Muscle of leg (tissue), 11 donors: ENCODE data around the gene UBE2R2. TPM values are rescaled to one million over a fixed set of nuclear protein-coding genes. Genes with fewer than 3 reads are reported as not detected.
A peak's percentile ranks its signal among the peaks of the same experiment; 100 is the strongest.

Experiments
- DNase-seq: peaks from one replicate; pipeline ENCODE4 v3.0.0; 2013
- H3K27ac ChIP-seq: one replicate; pipeline ENCODE4 v1.5.1; 2013; ENCODE audit warnings: mild to moderate bottlenecking, low read length, control low read depth
- H3K27me3 ChIP-seq: one replicate; pipeline ENCODE4 v1.6.1; 2013; ENCODE audit warnings: low read length; ENCODE audit not compliant: control insufficient read depth, insufficient read depth
- H3K36me3 ChIP-seq: one replicate; pipeline ENCODE4 v1.6.1; 2013; ENCODE audit warnings: low read length; ENCODE audit not compliant: control insufficient read depth, insufficient read depth
- H3K4me1 ChIP-seq: one replicate; pipeline ENCODE4 v1.6.1; 2013; ENCODE audit warnings: low read length; ENCODE audit not compliant: control insufficient read depth, insufficient read depth
- H3K4me3 ChIP-seq: one replicate; pipeline ENCODE4 v1.5.1; 2013; ENCODE audit warnings: low read length, control low read depth
- H3K9me3 ChIP-seq: replicated peaks from 2 replicates; pipeline ENCODE4 v1.6.1; 2013; ENCODE audit warnings: low read depth, low read length; ENCODE audit not compliant: control insufficient read depth
- WGBS: methylation state at CpG from one replicate; pipeline ENCODE4 v1.1.5; 2013; ENCODE audit warnings: missing lambda C conversion rate; ENCODE audit not compliant: insufficient coverage; 5-methylcytosine and 5-hydroxymethylcytosine counted together
- polyA plus RNA-seq, 8 donors: library from polyadenylated mRNA; unstranded; fragments of 120-200 nt; gene quantifications; one replicate each; pipeline versions ENCODE4 v1.2.1 to v1.2.3, GENCODE V29; 2013; ENCODE audit warnings: inconsistent platforms in 1 of 8, low replicate concordance in 1 of 8; ENCODE audit not compliant: insufficient read length in 8 of 8, insufficient read depth in 1 of 8
- total RNA-seq: library from RNA; stranded (reverse); fragments of 120-200 nt; gene quantifications from one replicate; pipeline ENCODE4 v1.2.4, GENCODE V29; 2013

UBE2R2 gene
- total and polyA plus RNA-seq, 9 donors = 18.2 to 48.5 (median 40.9) TPM

DNA sequence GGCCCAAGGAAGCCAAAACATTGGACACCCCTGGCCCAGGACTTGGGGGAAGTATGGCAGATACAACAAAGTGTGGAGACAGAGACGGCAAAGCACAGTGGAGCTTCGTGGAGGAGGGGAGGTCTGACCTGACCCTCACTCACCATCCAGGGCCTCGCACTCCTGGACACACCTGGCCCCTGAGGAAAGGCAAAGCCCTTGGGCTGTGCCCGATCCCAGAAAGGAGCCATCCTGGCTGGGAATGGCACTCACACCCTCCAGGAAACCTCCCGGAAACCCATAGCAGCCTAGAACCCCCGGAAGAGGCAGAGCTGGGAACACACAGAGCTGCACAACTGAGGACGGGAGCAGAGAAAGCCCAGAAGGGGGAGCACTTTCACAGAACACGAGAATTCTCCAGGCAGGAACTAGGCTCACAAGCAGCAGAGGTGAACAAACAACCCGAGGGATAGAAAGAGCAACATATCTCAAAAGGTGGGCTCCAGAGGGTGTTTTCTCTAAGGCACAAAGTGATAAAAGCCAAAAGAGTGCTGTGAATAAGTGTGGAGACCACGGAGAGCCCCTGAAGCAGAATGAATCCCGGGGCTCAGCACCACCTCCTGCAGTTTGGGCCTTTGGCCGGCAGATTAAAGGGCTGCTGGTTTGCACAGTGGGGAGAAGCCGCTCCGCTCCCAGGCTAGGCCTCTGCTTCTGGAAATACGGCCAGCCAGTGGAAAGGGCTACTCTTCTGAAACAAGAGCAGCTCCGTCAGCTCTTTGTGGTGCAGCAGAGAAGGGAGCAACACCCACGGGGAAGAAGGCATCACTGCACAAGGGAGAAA, 108.2 kb downstream of the UBE2R2 start:
- Histone ChIP-seq H3K27ac (no peak overlapping the region), H3K36me3 (peaks cover 92% of the 10 kb centered on the region), H3K4me1 (peaks cover 3% of the 10 kb centered on the region), H3K4me3 (no peak overlapping the region), H3K27me3 (no peaks in the 10 kb centered on the region), H3K9me3 (no peaks in the 10 kb centered on the region)
- DNase-seq = peak; percentile 60
- WGBS = 40% methylated on average over 12 of the region's 17 CpGs

DNA sequence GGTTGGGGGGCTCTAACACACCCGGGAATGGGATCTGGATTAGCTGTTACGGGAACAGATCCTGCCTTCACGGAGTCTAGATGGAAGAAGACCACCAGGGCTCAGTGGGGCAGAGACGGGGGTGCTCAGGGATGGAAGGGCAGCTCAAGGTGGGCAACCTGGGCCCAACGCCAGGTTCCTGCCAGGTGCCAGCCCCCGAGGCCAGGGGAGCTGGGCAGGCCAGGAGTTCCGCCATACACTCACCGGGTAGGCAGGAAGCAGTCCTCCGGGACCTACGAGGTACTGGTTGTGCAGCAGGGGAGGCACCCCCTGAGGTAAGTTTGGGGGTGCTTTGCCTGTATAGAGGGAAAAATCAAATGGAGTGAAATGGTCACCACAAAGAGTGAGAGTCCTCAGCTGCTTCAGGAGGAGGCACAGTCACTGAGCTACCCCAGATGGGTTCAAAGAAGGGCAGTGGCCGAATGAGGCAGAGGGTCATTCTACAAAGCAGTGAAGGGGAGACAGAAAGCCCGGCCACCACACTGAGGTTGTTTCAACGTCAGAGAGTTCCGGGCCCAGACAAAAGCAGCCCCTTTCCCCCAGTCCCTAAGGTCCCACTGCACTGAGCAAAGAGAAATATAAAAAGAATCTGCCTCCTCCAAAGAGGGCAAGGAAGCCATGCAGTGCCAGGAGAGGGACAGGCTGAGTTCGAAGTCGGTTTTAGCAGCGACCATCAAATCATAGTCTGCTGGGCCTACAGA, 110.0 kb downstream of the UBE2R2 start:
- Histone ChIP-seq H3K4me1 (peaks cover 3% of the 10 kb centered on the region), H3K36me3 (peaks cover 87% of the 10 kb centered on the region), H3K27me3 (no peaks in the 10 kb centered on the region), H3K9me3 (no peaks in the 10 kb centered on the region), H3K27ac (no peak overlapping the region), H3K4me3 (no peak overlapping the region)
- no peak for DNase-seq
- 89% methylated on average over 15 of the region's 17 CpGs for WGBS

DNA sequence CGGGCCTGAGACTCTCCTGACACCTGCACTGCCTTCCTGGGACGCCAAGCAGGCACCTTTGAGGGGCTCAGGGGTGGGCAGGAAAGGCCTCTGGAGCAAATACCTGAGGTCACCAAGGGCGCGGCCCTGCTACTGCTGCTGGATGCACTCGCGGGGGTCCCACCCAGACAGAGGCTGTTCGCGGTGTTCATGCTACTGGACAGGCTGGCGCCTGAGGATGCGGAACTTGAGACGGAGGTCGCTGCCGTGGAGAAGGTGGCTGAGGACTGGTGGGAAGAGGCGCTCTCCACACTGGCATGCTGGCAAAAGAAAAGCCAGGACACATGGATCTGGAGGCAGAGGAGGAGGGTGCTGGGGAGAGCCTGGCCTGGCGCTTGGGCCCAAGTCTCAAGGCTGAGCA, 110.7 kb downstream of the UBE2R2 start:
- no peak overlapping the region for H3K27ac ChIP-seq
- WGBS = 92% methylated on average over 15 of the region's 15 CpGs
- DNase-seq = no peak
- peaks cover 87% of the 10 kb centered on the region for H3K36me3 ChIP-seq
- no peaks in the 10 kb centered on the region for H3K9me3 ChIP-seq
- peaks cover 3% of the 10 kb centered on the region for H3K4me1 ChIP-seq
- no peak overlapping the region for H3K4me3 ChIP-seq
- H3K27me3 ChIP-seq = no peaks in the 10 kb centered on the region

DNA sequence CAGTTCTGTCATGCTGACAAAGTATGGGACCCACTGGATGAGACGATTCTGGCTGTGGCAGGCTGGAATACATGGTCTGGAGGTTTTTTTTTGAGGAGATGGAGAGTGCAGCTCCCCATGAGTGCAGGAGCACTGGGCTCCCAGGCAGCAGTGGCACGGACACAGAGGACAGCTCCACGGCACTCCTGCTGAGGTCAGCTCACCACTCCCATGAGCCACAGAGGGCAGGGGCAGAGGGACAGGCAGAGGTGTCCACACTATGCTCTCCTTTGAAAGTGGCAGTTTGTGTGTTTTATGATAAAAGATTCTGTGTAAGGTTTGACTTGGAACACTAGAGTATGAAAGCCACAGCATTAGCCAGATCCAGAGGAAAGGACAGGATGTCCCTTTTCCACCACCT, 114.4 kb downstream of the UBE2R2 start:
- 78% methylated on average over 3 of the region's 3 CpGs for WGBS
- H3K36me3 ChIP-seq = peaks cover 86% of the 10 kb centered on the region

DNA sequence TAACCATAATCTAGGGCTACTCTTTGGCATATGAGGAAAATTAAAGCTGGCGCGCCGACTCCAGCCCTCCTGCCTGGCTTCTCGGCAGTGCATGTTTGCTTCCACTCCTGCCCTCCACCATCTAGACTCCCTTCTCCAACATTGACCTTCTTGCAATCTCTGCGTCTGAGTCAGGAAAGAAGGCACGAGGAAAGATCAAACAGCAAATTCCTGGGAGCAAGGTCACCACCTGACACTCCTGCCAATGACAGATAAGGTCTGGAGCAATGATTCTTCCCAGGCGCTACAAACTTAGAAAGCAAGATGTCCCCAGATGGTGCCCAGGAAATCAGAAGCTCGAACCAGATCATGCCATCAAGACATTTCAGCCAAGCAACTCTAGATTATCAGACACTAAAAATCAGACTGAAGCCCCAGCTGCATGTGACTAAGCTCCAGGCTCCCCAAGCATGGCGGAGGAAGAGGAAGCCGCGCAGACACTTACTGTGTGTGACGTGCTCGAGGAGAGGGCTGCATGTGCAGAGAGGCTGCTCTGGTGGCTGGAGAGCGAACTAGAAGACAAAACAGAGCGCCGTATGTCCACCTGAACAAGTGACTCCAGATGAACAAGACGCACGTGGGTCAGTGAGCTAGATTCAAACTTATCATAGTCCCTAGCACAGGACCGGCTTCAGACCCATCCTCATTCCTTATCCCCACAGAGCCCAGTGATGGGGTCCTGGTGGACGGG, 115.3 kb downstream of the UBE2R2 start:
- no peak overlapping the region for H3K27ac ChIP-seq
- H3K4me3 ChIP-seq = no peak overlapping the region
- 89% methylated on average over 16 of the region's 20 CpGs for WGBS
- no peaks in the 10 kb centered on the region for H3K27me3 ChIP-seq
- H3K36me3 ChIP-seq = peaks cover 85% of the 10 kb centered on the region
- DNase-seq = no peak
- no peaks in the 10 kb centered on the region for H3K4me1 ChIP-seq
- H3K9me3 ChIP-seq = no peaks in the 10 kb centered on the region

More for the DNA sequence above, 114.4 kb downstream of the UBE2R2 start:
- Histone ChIP-seq H3K27me3 (no peaks in the 10 kb centered on the region), H3K4me1 (no peaks in the 10 kb centered on the region), H3K4me3 (no peak overlapping the region), H3K27ac (no peak overlapping the region), H3K9me3 (no peaks in the 10 kb centered on the region)
- no peak for DNase-seq

DNA sequence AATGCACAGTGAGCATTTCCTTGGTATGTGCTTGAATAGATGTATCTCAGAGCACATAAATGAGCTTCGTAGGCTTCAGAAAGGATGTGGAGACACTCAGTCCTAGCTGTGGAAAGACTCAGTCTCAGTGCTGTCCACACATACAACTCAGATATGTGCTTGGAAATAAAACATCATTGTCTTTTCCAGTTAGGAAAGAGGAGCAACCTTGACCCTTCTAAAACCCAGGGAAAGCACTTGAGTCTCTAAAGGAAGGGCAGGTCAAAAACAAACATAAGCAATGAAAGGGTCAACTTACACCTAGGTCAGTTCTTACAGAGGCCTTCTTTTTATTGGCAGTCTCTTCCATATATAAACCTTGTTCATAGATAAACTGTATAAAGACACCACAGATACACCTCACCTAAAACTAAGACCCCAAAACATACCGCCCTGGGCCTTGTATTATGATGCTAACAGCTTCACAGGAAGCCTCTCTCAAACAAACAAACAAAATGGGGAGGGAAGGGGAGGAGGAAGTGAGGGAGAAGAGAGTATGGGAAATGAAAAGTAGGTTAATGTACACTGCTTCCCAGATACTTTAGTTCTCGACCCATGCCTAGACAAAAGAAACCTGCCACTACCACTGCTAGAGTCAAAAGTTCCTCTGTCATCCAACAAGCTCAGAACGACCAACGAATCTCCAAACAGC, 117.4 kb downstream of the UBE2R2 start:
- Histone ChIP-seq H3K4me3 (no peak overlapping the region), H3K27ac (no peak overlapping the region), H3K36me3 (peaks cover 80% of the 10 kb centered on the region), H3K4me1 (no peaks in the 10 kb centered on the region), H3K9me3 (no peaks in the 10 kb centered on the region), H3K27me3 (no peaks in the 10 kb centered on the region)
- DNase-seq = no peak
- 60% methylated on average over 2 of the region's 5 CpGs for WGBS

DNA sequence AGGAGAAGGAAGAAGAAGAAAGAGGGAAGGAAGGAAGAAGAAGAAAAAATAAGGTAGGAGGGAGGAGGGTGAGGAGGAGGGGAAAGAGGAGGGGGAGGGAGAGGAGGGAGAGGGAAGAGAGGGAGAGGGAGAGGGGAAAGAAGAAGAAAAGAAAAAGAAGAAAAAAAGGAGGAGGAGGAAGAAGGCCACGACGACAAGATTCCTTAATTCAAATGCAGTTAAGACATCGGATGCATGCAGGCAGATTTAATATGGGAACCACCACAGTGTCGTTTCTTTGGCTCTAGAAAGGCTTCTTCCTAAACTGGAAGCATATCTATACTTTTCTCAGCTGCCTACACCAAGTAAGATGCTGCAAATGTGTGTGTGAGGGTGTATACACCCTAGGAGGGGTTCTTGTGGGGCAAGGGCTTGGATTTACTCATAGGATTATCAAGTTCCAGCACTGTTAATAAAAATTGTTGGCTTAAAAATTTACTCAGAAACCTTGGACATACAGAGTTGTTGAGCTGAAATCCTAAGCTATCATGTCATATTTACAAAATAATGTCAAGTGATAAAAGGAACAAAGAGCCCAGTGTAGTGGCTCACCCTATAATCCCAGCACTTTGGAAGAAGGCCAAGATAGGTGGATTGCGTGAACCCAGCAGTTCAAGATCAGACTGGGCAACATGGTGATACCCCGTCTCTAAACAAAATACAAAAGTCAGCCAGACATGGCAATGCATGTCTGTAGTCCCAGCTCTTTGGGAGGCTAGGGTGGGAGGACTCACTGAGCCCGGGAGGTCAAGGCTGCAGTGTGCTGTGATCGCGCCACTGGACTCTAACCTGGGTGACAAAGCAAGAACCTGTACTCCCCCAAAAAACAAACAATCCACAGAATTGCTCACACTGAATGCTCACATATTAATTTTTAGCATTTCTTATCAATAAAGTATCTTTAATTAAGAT, 123.2 kb downstream of the UBE2R2 start:
- no peaks in the 10 kb centered on the region for H3K27me3 ChIP-seq
- no peak overlapping the region for H3K4me3 ChIP-seq
- H3K9me3 ChIP-seq = no peaks in the 10 kb centered on the region
- no peaks in the 10 kb centered on the region for H3K4me1 ChIP-seq
- peaks cover 57% of the 10 kb centered on the region for H3K36me3 ChIP-seq
- no peak overlapping the region for H3K27ac ChIP-seq
- no peak for DNase-seq
- no CpG with 5 or more reads among the region's 9 CpGs for WGBS

DNA sequence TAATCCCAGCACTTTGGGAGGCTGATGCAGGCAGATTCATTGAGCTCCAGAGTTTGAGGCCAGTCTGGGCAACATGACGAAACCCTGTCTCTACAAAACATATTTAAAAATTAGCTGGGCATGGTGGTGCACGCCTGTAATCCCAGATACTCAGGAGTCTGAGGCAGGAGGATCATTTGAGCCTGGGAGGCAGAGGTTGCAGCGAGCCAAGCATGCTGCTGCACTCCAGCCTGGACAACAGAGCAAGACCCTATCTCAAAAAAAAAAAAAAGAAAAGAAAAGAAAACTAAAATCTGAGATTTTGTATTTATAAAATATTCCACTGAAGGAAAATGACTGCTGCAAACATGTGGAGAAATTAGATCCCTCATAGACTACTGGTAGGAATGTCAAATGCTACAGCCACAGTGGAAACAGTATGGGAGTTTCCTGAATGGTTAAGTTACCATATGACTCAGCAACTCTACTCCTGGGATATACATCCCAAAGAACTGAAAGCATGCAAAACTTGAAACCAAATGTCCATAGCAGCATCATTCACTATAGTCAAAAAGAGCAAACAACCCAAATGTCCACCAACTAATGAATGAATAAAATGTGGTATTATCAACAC, 125.6 kb downstream of the UBE2R2 start:
- Histone ChIP-seq H3K4me3 (no peak overlapping the region), H3K27me3 (no peaks in the 10 kb centered on the region), H3K27ac (no peak overlapping the region), H3K9me3 (no peaks in the 10 kb centered on the region), H3K4me1 (no peaks in the 10 kb centered on the region), H3K36me3 (peaks cover 48% of the 10 kb centered on the region)
- DNase-seq = peak; percentile 51
- WGBS = no CpG with 5 or more reads among the region's 3 CpGs

DNA sequence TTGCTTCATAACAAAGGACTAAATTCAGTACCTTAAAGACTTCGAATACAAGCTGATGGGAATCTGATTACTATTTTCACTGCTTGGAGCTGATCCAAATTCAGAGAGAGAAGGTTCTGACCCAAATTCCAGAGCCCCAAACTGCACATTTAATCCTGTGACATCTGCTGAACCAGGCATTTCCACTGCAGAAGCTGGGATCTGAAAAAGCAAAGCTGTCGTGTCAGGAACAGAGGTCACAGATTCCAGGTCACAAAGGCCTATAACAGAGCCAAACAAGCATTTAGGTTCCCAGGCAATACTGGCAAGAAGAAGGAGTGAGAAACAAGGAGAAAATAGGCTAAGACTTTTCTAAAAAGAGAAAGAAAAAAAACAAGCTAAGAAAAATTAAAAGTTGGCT, 126.4 kb downstream of the UBE2R2 start:
- Histone ChIP-seq H3K27ac (no peak overlapping the region), H3K4me3 (no peak overlapping the region), H3K4me1 (no peaks in the 10 kb centered on the region), H3K27me3 (no peaks in the 10 kb centered on the region), H3K9me3 (no peaks in the 10 kb centered on the region), H3K36me3 (peaks cover 44% of the 10 kb centered on the region)
- 100% methylated on average over 1 of the region's 2 CpGs for WGBS
- DNase-seq = no peak
